Upper lobe of right lung (tissue), 1 donor: ENCODE data around the gene IRF1. TPM values are rescaled to one million over a fixed set of nuclear protein-coding genes. Genes with fewer than 3 reads are reported as not detected.

Source experiments
- ATAC-seq: fragments of 200-7000 bp; cut with Tn5 transposase; one replicate; pipeline ENCODE4 v1.9.1; 2020; ENCODE audit warnings: mild to moderate bottlenecking, moderate library complexity
- DNase-seq: peaks from one replicate; pipeline ENCODE4 v3.0.0-alpha.2; 2020
- H3K27ac ChIP-seq: fragments of 200-600 bp; one replicate; pipeline ENCODE4 v1.8.0; 2022
- H3K27me3 ChIP-seq: fragments of 200-600 bp; one replicate; pipeline ENCODE4 v1.8.0; 2022; ENCODE audit warnings: mild to moderate bottlenecking
- H3K36me3 ChIP-seq: fragments of 200-600 bp; one replicate; pipeline ENCODE4 v1.8.0; 2022
- H3K4me1 ChIP-seq: fragments of 200-600 bp; one replicate; pipeline ENCODE4 v1.8.0; 2022
- H3K4me3 ChIP-seq: fragments of 200-600 bp; one replicate; pipeline ENCODE4 v1.8.0; 2022; ENCODE audit warnings: mild to moderate bottlenecking
- H3K9me3 ChIP-seq: fragments of 200-600 bp; one replicate; pipeline ENCODE4 v1.8.0; 2022
- intact Hi-C: fragments of 100-400 bp; cut with DNase I; formaldehyde crosslinking; loops from one replicate; pipeline ENCODE4 v1.11.0; 2022
- total RNA-seq: library from RNA; stranded (reverse); fragmentation: NEBNext Ultra II Directional; extraction: Animal tissue kit (Norgen Biotek cat#: 25700); gene quantifications from one replicate; pipeline ENCODE4 v1.2.1, GENCODE V29; 2021
- TF ChIP-seq, protein P1 (sequence below): fragments of 200-600 bp; IDR thresholded peaks from one replicate; pipeline ENCODE4 v1.8.0; 2022; ENCODE audit warnings: antibody characterized with exemption
- donor health status: DM: no; HTN: yes; CAD: no; lungs with severe emphysema.

The IRF1 gene
- total RNA-seq, 1 donor from 2014 or later: 59.5 TPM

DNA sequence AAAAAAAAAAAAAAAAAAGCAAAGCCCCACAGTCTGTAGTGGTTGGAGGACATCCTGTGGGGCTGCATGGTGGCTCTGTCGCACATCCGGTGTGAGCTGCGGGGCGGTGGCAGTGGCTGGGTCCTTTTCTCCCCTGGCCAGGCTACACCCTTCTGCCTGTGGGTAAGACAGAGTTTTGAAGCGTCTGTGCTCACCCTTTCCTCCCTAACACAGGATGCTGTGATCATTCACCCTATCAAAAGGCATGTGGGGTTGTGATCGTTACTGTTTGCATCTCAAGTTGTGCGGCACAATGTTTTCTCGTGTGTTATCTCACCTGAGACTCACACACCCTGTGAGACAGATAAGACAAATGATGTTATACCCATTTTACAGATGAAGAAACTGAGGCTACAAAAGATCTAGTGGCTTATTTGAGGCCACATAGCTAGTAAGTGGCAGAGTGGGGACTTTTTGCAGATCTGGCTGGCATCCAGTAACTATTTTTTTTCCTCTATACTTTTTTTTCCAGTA, 17.5 kb downstream of the IRF1 start:
- H3K4me3 ChIP-seq: no peak overlapping the region
- H3K27ac ChIP-seq: peak overlapping the region; percentile 60
- no peaks in the 10 kb centered on the region for H3K27me3 ChIP-seq
- H3K4me1 ChIP-seq: peaks cover 25% of the 10 kb centered on the region
- TF ChIP-seq, protein P1, sequence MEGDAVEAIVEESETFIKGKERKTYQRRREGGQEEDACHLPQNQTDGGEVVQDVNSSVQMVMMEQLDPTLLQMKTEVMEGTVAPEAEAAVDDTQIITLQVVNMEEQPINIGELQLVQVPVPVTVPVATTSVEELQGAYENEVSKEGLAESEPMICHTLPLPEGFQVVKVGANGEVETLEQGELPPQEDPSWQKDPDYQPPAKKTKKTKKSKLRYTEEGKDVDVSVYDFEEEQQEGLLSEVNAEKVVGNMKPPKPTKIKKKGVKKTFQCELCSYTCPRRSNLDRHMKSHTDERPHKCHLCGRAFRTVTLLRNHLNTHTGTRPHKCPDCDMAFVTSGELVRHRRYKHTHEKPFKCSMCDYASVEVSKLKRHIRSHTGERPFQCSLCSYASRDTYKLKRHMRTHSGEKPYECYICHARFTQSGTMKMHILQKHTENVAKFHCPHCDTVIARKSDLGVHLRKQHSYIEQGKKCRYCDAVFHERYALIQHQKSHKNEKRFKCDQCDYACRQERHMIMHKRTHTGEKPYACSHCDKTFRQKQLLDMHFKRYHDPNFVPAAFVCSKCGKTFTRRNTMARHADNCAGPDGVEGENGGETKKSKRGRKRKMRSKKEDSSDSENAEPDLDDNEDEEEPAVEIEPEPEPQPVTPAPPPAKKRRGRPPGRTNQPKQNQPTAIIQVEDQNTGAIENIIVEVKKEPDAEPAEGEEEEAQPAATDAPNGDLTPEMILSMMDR: no peak
- H3K9me3 ChIP-seq: no peaks in the 10 kb centered on the region
- ATAC-seq (peak; percentile 58), DNase-seq (peak; percentile 69)
- peaks cover 5% of the 10 kb centered on the region for H3K36me3 ChIP-seq
- intact Hi-C loops: no loop called here

DNA sequence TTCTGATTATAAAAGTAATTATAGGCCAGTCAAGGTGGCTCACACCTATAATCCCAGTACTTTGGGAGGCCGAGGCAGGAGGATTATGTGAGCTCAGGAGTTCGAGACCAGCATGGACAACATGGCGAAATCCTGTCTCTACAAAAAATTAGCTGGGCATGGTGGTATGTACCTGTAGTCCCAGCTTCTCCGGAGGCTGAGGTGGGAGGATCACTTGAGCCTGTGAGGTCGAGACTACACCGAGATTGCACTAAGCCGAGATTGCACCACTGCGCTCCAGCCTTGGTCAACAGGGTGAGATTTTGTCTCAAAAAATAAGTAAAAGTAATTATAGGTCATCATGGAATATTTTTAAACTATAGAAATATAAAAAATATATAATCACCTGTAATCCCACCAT, 18.1 kb downstream of the IRF1 start:
- TF ChIP-seq, protein P1: no peak
- no peaks in the 10 kb centered on the region for H3K9me3 ChIP-seq
- intact Hi-C loops: no loop called here
- H3K4me3 ChIP-seq: no peak overlapping the region
- no peak for ATAC-seq
- DNase-seq: peak; percentile 25
- no peak overlapping the region for H3K27ac ChIP-seq
- H3K36me3 ChIP-seq: peaks cover 5% of the 10 kb centered on the region
- no peaks in the 10 kb centered on the region for H3K27me3 ChIP-seq
- peaks cover 30% of the 10 kb centered on the region for H3K4me1 ChIP-seq

GRCh38 chr5:132471944-132472343, 18.6 kb downstream of the IRF1 start:
- H3K27ac ChIP-seq: no peak overlapping the region
- no peaks in the 10 kb centered on the region for H3K9me3 ChIP-seq
- no peaks in the 10 kb centered on the region for H3K27me3 ChIP-seq
- peaks cover 5% of the 10 kb centered on the region for H3K36me3 ChIP-seq
- H3K4me3 ChIP-seq: no peak overlapping the region
- peaks cover 35% of the 10 kb centered on the region for H3K4me1 ChIP-seq
- intact Hi-C loops: no loop called here
- TF ChIP-seq, protein P1: no peak
- DNase-seq: peak; percentile 18
- ATAC-seq: no peak

- Histone ChIP-seq H3K27me3 (no peaks in the 10 kb centered on the region), H3K27ac (peak overlapping the region; percentile 37), H3K9me3 (no peaks in the 10 kb centered on the region), H3K4me1 (peaks cover 41% of the 10 kb centered on the region), H3K4me3 (no peak overlapping the region), H3K36me3 (peaks cover 5% of the 10 kb centered on the region)
- intact Hi-C loops: no loop called here
- no peak for ATAC-seq
- TF ChIP-seq, protein P1: no peak
- DNase-seq: peak; percentile 18
Measured at GRCh38 chr5:132471151-132471907, 19.2 kb downstream of the IRF1 start.

GRCh38 chr5:132470596-132470995, 20.0 kb downstream of the IRF1 start:
- TF ChIP-seq, protein P1: no peak
- ATAC-seq (no peak), DNase-seq (peak; percentile 41)
- H3K36me3 ChIP-seq: peaks cover 5% of the 10 kb centered on the region
- intact Hi-C loops: no loop called here
- H3K4me1 ChIP-seq: peaks cover 48% of the 10 kb centered on the region
- no peaks in the 10 kb centered on the region for H3K9me3 ChIP-seq
- H3K4me3 ChIP-seq: no peak overlapping the region
- H3K27ac ChIP-seq: peak overlapping the region; percentile 37
- H3K27me3 ChIP-seq: no peaks in the 10 kb centered on the region
